HEK293T (cell line): ENCODE results near the gene DPRX.

Experiments
- ARNT ChIP-seq: fragments of 450-650 bp; IDR thresholded peaks from 2 replicates; pipeline ENCODE4 v1.6.1; 2017; ENCODE audit warnings: mild to moderate bottlenecking
- BHLHE40 ChIP-seq: fragments of 450-650 bp; IDR thresholded peaks from 2 replicates; pipeline ENCODE4 v1.6.1; 2016; ENCODE audit warnings: mild to moderate bottlenecking, moderate library complexity, borderline replicate concordance
- CTBP1 ChIP-seq: fragments of 450-650 bp; IDR thresholded peaks from 2 replicates; pipeline ENCODE4 v1.6.1; 2016; ENCODE audit warnings: borderline replicate concordance
- FOXA1 ChIP-seq: fragments of 450-650 bp; IDR thresholded peaks from 2 replicates; pipeline ENCODE4 v1.6.1; 2016; ENCODE audit warnings: mild to moderate bottlenecking
- FOXM1 ChIP-seq: fragments of 450-650 bp; IDR thresholded peaks from 2 replicates; pipeline ENCODE4 v1.6.1; 2017; ENCODE audit warnings: mild to moderate bottlenecking, borderline replicate concordance
- NFRKB ChIP-seq: fragments of 450-650 bp; IDR thresholded peaks from 2 replicates; pipeline ENCODE4 v1.6.1; 2016; ENCODE audit warnings: mild to moderate bottlenecking, moderate library complexity
- SP1 ChIP-seq: fragments of 450-650 bp; IDR thresholded peaks from 2 replicates; pipeline ENCODE4 v1.6.1; 2017
- SUZ12 ChIP-seq: fragments of 450-650 bp; IDR thresholded peaks from 2 replicates; pipeline ENCODE4 v1.6.1; 2016; ENCODE audit warnings: mild to moderate bottlenecking
- TARDBP ChIP-seq: fragments of 450-650 bp; IDR thresholded peaks from 2 replicates; pipeline ENCODE4 v1.6.1; 2016
- ZNF384 ChIP-seq: fragments of 450-650 bp; IDR thresholded peaks from 2 replicates; pipeline ENCODE4 v1.6.1; 2016
- TF ChIP-seq, protein P1 (sequence below): fragments of 450-650 bp; IDR thresholded peaks from 2 replicates; pipeline ENCODE4 v1.6.1; 2016

DNA sequence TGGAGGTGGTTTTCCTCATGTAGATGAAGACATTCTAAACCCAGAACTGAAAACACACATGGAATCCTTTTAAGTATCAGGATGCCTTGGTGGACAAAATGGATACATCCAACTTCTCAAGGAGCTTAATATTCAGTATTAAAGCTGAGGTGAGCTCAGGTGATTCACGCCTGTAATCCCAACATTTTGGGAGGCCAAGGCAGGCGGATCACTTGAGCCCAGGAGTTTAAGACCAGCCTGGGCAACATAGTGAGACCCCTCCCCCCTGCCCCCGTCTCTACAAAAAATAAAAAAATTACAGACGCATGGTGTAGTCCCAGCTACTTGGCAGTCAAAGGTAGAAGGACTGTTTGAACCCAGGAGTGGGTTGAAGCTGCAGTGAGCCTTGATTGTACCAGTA, 28.8 kb downstream of the DPRX start:
- TF ChIP-seq ARNT: no peak
- TF ChIP-seq ZNF384: no peak
- no peak for TF ChIP-seq FOXM1
- TF ChIP-seq SUZ12: no peak
- no peak for TF ChIP-seq BHLHE40
- no peak for TF ChIP-seq SP1
- TF ChIP-seq, protein P1, sequence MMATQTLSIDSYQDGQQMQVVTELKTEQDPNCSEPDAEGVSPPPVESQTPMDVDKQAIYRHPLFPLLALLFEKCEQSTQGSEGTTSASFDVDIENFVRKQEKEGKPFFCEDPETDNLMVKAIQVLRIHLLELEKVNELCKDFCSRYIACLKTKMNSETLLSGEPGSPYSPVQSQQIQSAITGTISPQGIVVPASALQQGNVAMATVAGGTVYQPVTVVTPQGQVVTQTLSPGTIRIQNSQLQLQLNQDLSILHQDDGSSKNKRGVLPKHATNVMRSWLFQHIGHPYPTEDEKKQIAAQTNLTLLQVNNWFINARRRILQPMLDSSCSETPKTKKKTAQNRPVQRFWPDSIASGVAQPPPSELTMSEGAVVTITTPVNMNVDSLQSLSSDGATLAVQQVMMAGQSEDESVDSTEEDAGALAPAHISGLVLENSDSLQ: no peak
- TF ChIP-seq FOXA1: no peak
- TF ChIP-seq TARDBP: no peak
- no peak for TF ChIP-seq CTBP1
- no peak for TF ChIP-seq NFRKB
